ENCODE results near the gene MSI2. TPM values are rescaled to one million over a fixed set of nuclear protein-coding genes. Genes with fewer than 3 reads are reported as not detected.

The MSI2 gene
- polyA plus RNA-seq, 1 of the 3 experiments (the other 2 are of a cell fraction): 24.1 TPM

DNA sequence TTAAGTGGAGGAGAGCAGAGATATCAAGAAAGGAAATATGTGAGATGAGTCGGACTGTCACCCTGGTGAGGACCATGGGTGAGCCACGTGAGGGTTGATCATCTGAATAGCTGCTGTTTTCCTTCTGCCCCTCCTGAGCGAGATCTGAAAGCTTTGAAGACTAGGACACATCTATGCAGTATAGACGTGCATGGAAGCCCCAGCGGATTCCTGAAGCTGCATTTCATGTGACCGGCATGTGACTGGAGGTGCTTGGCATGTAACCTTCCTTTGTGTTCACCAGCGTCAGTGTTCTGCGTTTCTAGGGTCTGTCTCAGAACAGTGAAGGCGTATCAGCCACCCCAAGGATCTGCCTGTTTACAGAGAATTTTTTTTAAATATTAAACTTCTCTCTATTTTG, 75.1 kb downstream of the MSI2 start:
- H3K36me3 ChIP-seq (replicated peaks in 1 of 2; ENCODE audit: control insufficient read depth in 1 of 2, insufficient read depth in 2 of 2, low read length in 1 of 2): peaks cover 0 to 4% of the 10 kb centered on the region in 2 experiments
- no peak overlapping the region; a peak in 1 of 4 replicates for H3K27ac ChIP-seq (ENCODE audit: low read depth in 2 of 2, low read length in 1 of 2)
- H3K9ac ChIP-seq: no peak overlapping the region
- H3K9me3 ChIP-seq: no peaks in the 10 kb centered on the region
- no peak overlapping the region for H3K4me2 ChIP-seq
- 95% methylated on average over 9 of the region's 9 CpGs for WGBS (ENCODE audit: low lambda C conversion rate)
- H3K4me1 ChIP-seq (ENCODE audit: control insufficient read depth in 1 of 2, insufficient read depth in 2 of 2, low read depth in 1 of 2, low read length in 1 of 2): peaks cover 9 to 16% of the 10 kb centered on the region in 2 experiments; a peak in 3 of 4 replicates
- ChIA-PET CTCF (interaction anchor here (0.9 to 2.0 kb wide), 5 partner anchors 10 to 502 kb away, joined by 3 to 8 read pairs (median 3); no protein-coding TSS in a partner anchor), POLR2A (interaction anchor here (0.9 kb wide), 1 partner anchor 9 kb away, joined by 6 read pairs; no protein-coding TSS in a partner anchor)
- H3K27me3 ChIP-seq (ENCODE audit: insufficient read depth): no peaks in the 10 kb centered on the region
- no peak overlapping the region for H3K4me3 ChIP-seq (ENCODE audit: low read depth in 2 of 2, low read length in 1 of 2)
- no peaks in the 10 kb centered on the region for H3K79me2 ChIP-seq (ENCODE audit: insufficient read depth)
- H2AFZ ChIP-seq (ENCODE audit: low read depth): no peak overlapping the region
- no peak for DNase-seq
- no peaks in the 10 kb centered on the region for H3F3A ChIP-seq (replicated peaks; ENCODE audit: insufficient read depth)
- no peak for TF ChIP-seq RFX5 (IDR thresholded peaks at IDR 0.05; ENCODE audit: low read length)
- no peak for TF ChIP-seq MEF2A (IDR thresholded peaks at IDR 0.05; ENCODE audit: borderline replicate concordance, low read depth)
- TF ChIP-seq, protein P1, sequence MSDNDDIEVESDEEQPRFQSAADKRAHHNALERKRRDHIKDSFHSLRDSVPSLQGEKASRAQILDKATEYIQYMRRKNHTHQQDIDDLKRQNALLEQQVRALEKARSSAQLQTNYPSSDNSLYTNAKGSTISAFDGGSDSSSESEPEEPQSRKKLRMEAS (IDR thresholded peaks at IDR 0.05; ENCODE audit: low read depth): no peak
- TF ChIP-seq, protein P2, sequence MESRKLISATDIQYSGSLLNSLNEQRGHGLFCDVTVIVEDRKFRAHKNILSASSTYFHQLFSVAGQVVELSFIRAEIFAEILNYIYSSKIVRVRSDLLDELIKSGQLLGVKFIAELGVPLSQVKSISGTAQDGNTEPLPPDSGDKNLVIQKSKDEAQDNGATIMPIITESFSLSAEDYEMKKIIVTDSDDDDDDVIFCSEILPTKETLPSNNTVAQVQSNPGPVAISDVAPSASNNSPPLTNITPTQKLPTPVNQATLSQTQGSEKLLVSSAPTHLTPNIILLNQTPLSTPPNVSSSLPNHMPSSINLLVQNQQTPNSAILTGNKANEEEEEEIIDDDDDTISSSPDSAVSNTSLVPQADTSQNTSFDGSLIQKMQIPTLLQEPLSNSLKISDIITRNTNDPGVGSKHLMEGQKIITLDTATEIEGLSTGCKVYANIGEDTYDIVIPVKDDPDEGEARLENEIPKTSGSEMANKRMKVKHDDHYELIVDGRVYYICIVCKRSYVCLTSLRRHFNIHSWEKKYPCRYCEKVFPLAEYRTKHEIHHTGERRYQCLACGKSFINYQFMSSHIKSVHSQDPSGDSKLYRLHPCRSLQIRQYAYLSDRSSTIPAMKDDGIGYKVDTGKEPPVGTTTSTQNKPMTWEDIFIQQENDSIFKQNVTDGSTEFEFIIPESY (IDR thresholded peaks at IDR 0.05; ENCODE audit: borderline replicate concordance, low read depth): no peak
- TF ChIP-seq YY1 (IDR thresholded peaks at IDR 0.05; ENCODE audit: low read depth): no peak
- no peaks in the 10 kb centered on the region for H3K9me2 ChIP-seq
- no peaks in the 10 kb centered on the region for H4K20me1 ChIP-seq (ENCODE audit: insufficient read depth)

DNA sequence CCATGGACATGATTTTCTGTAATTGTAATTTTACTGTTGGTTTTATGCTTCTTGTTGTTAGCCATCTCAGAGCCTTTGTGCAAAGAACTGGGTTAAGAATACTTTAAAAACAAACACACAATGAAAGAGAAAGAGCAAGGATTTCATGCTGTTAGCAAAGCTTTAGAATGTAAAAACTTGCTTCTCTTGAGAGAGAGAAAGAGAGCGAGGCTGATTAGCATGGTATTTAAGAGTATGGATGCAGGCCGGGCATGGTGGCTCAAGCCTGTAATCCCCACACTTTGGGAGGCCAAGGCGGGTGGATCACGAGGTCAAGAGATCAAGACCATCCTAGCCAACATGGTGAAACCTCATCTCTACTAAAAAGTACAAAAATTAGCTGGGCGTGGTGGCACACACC, 76.2 kb downstream of the MSI2 start:
- H3F3A ChIP-seq (replicated peaks; ENCODE audit: insufficient read depth): no peaks in the 10 kb centered on the region
- no peak overlapping the region for H2AFZ ChIP-seq (ENCODE audit: low read depth)
- H3K4me1 ChIP-seq (ENCODE audit: control insufficient read depth in 1 of 2, insufficient read depth in 2 of 2, low read depth in 1 of 2, low read length in 1 of 2): peaks cover 9 to 17% of the 10 kb centered on the region in 2 experiments; a peak in 3 of 4 replicates
- H3K27me3 ChIP-seq (ENCODE audit: insufficient read depth): no peaks in the 10 kb centered on the region
- 94% methylated on average over 5 of the region's 5 CpGs for WGBS (ENCODE audit: low lambda C conversion rate)
- H3K79me2 ChIP-seq (ENCODE audit: insufficient read depth): no peaks in the 10 kb centered on the region
- H3K4me2 ChIP-seq: no peak overlapping the region
- H4K20me1 ChIP-seq (ENCODE audit: insufficient read depth): no peaks in the 10 kb centered on the region
- no peak for DNase-seq
- ChIA-PET CTCF (interaction anchor here (0.8 to 2.0 kb wide), 3 partner anchors 11 to 16 kb away, joined by 3 to 8 read pairs (median 6); no protein-coding TSS in a partner anchor), POLR2A (no interaction called here)
- no peaks in the 10 kb centered on the region for H3K9me3 ChIP-seq
- H3K9me2 ChIP-seq: no peaks in the 10 kb centered on the region
- H3K27ac ChIP-seq (ENCODE audit: low read depth in 2 of 2, low read length in 1 of 2): no peak overlapping the region
- no peak overlapping the region for H3K9ac ChIP-seq
- TF ChIP-seq EP300 (IDR thresholded peaks at IDR 0.05; ENCODE audit: borderline replicate concordance in 1 of 2, low read depth in 1 of 2, low read length in 1 of 2): no peak
- no peak for TF ChIP-seq TCF12 (IDR thresholded peaks at IDR 0.05)
- TF ChIP-seq CHD2 (IDR thresholded peaks at IDR 0.05; ENCODE audit: low read length, partially characterized antibody): no peak
- peaks cover 0 to 4% of the 10 kb centered on the region in 2 experiments for H3K36me3 ChIP-seq (replicated peaks in 1 of 2; ENCODE audit: control insufficient read depth in 1 of 2, insufficient read depth in 2 of 2, low read length in 1 of 2)
- H3K4me3 ChIP-seq (ENCODE audit: low read depth in 2 of 2, low read length in 1 of 2): no peak overlapping the region

- POLR2A ChIA-PET: no interaction called here
- no peak for TF ChIP-seq ELF1 (IDR thresholded peaks at IDR 0.05)
- TF ChIP-seq RCOR1 (IDR thresholded peaks at IDR 0.05; ENCODE audit: low read length): no peak
- TF ChIP-seq PBX3 (IDR thresholded peaks at IDR 0.05): no peak
- no peak for TF ChIP-seq SMC3 (IDR thresholded peaks at IDR 0.05; ENCODE audit: low read depth, low read length)
- no peak for TF ChIP-seq RXRA (IDR thresholded peaks at IDR 0.05; ENCODE audit: borderline replicate concordance, low read depth)
- no peak for TF ChIP-seq EP300 (IDR thresholded peaks at IDR 0.05; ENCODE audit: borderline replicate concordance in 1 of 2, low read depth in 1 of 2, low read length in 1 of 2)
- TF ChIP-seq MXI1 (IDR thresholded peaks at IDR 0.05; ENCODE audit: low read depth, low read length): no peak
- TF ChIP-seq SIN3A (IDR thresholded peaks at IDR 0.05; ENCODE audit: borderline replicate concordance, low read depth, low read length): no peak
- TF ChIP-seq TAF1 (IDR thresholded peaks at IDR 0.05; ENCODE audit: borderline replicate concordance, low read depth, low read length): no peak
- no peak for TF ChIP-seq RFX5 (IDR thresholded peaks at IDR 0.05; ENCODE audit: low read length)
- no peak for TF ChIP-seq CTCF (IDR thresholded peaks at IDR 0.05)
Measured at GRCh38 chr17:57335195-57335792, 79.0 kb downstream of the MSI2 start.

More at GRCh38 chr17:57335195-57335792, 79.0 kb downstream of the MSI2 start:
- no peak overlapping the region for H3K9ac ChIP-seq
- H3K4me3 ChIP-seq (ENCODE audit: low read depth in 2 of 2, low read length in 1 of 2): no peak overlapping the region
- no peaks in the 10 kb centered on the region for H3K9me3 ChIP-seq
- H3K79me2 ChIP-seq (ENCODE audit: insufficient read depth): no peaks in the 10 kb centered on the region
- H3K36me3 ChIP-seq (replicated peaks in 1 of 2; ENCODE audit: control insufficient read depth in 1 of 2, insufficient read depth in 2 of 2, low read length in 1 of 2): peaks cover 0 to 4% of the 10 kb centered on the region in 2 experiments
- H3K27ac ChIP-seq (ENCODE audit: low read depth in 2 of 2, low read length in 1 of 2): no peak overlapping the region
- H3K4me2 ChIP-seq: no peak overlapping the region
- DNase-seq: no peak
- CTCF ChIA-PET: interaction anchor here (0.9 kb wide), 1 partner anchor 357 kb away, joined by 3 read pairs; the partner anchor contains the start of gene SCPEP1
- H3K9me2 ChIP-seq: no peaks in the 10 kb centered on the region
- H2AFZ ChIP-seq (ENCODE audit: low read depth): no peak overlapping the region
- H3F3A ChIP-seq (replicated peaks; ENCODE audit: insufficient read depth): no peaks in the 10 kb centered on the region
- no peaks in the 10 kb centered on the region for H4K20me1 ChIP-seq (ENCODE audit: insufficient read depth)
- peaks cover 0 to 11% of the 10 kb centered on the region in 2 experiments; a peak in 1 of 4 replicates for H3K4me1 ChIP-seq (ENCODE audit: control insufficient read depth in 1 of 2, insufficient read depth in 2 of 2, low read depth in 1 of 2, low read length in 1 of 2)
- H3K27me3 ChIP-seq (ENCODE audit: insufficient read depth): no peaks in the 10 kb centered on the region
- WGBS (ENCODE audit: low lambda C conversion rate): 91% methylated on average over 7 of the region's 7 CpGs
